Measurements from ENCODE around the gene VTCN1.

The VTCN1 gene

DNA sequence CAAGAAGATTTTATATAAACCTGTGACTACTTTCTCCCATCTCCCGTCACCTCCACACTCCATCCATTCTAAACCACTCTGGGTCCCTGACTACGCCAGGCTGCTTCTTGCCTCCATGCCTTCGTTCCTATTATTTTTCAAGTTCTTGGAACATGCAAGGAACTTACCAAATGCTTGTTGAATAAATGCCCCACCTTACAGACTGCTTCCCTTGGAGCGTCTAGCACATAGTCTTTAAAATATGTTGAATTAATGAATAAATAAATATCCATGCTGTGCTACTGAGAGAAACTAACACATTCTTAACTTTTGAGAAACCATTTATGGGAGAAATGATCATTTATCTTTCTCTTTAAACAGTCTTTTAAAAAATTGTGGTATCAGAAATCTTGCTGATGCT, 27.6 kb downstream of the VTCN1 start:
- H3K9me3 ChIP-seq (ENCODE audit: control insufficient read depth, low read length), result no peaks in the 10 kb centered on the region
- no peaks in the 10 kb centered on the region for H3K27me3 ChIP-seq (replicated peaks; ENCODE audit: control insufficient read depth, insufficient read depth, low read length, poor library complexity, severe bottlenecking)
- no peak overlapping the region for H3K4me3 ChIP-seq (ENCODE audit: insufficient read depth, low read depth, low read length, poor library complexity, severe bottlenecking)
- H3K4me1 ChIP-seq (ENCODE audit: control insufficient read depth, insufficient read depth, low read length, poor library complexity, severe bottlenecking), result no peaks in the 10 kb centered on the region
- H3K27ac ChIP-seq (ENCODE audit: insufficient read depth, low read length, poor library complexity, severe bottlenecking), result no peak overlapping the region
- no peaks in the 10 kb centered on the region for H3K36me3 ChIP-seq (ENCODE audit: control insufficient read depth, insufficient read depth, low read length)
- DNase-seq, result no peak

DNA sequence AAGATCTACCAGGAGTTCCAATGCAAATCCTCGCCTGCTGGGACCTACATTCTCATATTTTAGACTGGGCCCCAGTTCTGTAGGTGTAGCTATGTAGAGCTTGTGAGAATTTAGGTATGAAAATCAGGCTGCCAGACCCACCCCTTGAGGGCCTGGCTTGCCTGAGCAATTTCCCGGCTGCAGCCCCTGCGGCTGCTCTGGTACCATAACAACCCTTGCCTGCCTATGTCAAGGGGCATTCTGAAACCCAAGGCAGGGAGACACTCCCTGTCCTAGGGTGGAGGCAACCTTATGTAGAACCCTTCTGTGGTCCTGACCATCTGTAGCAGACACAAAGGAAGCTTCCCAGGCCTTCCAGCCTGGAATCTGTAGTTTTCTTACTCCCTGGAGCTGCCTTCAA, 28.4 kb downstream of the VTCN1 start:
- Histone ChIP-seq H3K27ac (ENCODE audit: insufficient read depth, low read length, poor library complexity, severe bottlenecking) (no peak overlapping the region), H3K9me3 (ENCODE audit: control insufficient read depth, low read length) (no peaks in the 10 kb centered on the region), H3K27me3 (replicated peaks; ENCODE audit: control insufficient read depth, insufficient read depth, low read length, poor library complexity, severe bottlenecking) (no peaks in the 10 kb centered on the region), H3K4me1 (ENCODE audit: control insufficient read depth, insufficient read depth, low read length, poor library complexity, severe bottlenecking) (no peaks in the 10 kb centered on the region), H3K4me3 (ENCODE audit: insufficient read depth, low read depth, low read length, poor library complexity, severe bottlenecking) (no peak overlapping the region), H3K36me3 (ENCODE audit: control insufficient read depth, insufficient read depth, low read length) (no peaks in the 10 kb centered on the region)
- no peak for DNase-seq

DNA sequence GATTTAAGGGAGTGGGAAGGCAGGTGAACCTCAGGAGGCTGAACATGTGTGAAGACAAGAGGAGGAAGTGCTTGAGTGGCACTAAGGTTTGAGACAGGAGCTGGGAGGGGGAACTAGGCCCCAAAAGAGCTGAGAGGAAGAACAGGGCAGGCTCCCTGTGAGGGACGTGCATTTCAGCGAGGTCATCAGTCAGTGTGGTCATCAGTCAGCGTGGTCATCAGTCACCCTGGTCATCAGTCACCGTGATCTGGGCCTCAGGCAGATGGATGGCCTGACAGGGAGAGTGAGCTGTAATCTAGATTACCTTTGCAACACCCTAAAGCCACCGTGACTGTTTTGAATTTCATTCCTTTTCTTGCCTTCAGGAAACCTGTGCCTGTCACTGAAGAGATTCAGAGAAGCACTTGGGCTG, 29.1 kb downstream of the VTCN1 start:
- Histone ChIP-seq H3K9me3 (ENCODE audit: control insufficient read depth, low read length) (no peaks in the 10 kb centered on the region), H3K27ac (ENCODE audit: insufficient read depth, low read length, poor library complexity, severe bottlenecking) (no peak overlapping the region), H3K4me3 (ENCODE audit: insufficient read depth, low read depth, low read length, poor library complexity, severe bottlenecking) (no peak overlapping the region), H3K36me3 (ENCODE audit: control insufficient read depth, insufficient read depth, low read length) (no peaks in the 10 kb centered on the region), H3K4me1 (ENCODE audit: control insufficient read depth, insufficient read depth, low read length, poor library complexity, severe bottlenecking) (no peaks in the 10 kb centered on the region), H3K27me3 (replicated peaks; ENCODE audit: control insufficient read depth, insufficient read depth, low read length, poor library complexity, severe bottlenecking) (no peaks in the 10 kb centered on the region)
- DNase-seq, result no peak

DNA sequence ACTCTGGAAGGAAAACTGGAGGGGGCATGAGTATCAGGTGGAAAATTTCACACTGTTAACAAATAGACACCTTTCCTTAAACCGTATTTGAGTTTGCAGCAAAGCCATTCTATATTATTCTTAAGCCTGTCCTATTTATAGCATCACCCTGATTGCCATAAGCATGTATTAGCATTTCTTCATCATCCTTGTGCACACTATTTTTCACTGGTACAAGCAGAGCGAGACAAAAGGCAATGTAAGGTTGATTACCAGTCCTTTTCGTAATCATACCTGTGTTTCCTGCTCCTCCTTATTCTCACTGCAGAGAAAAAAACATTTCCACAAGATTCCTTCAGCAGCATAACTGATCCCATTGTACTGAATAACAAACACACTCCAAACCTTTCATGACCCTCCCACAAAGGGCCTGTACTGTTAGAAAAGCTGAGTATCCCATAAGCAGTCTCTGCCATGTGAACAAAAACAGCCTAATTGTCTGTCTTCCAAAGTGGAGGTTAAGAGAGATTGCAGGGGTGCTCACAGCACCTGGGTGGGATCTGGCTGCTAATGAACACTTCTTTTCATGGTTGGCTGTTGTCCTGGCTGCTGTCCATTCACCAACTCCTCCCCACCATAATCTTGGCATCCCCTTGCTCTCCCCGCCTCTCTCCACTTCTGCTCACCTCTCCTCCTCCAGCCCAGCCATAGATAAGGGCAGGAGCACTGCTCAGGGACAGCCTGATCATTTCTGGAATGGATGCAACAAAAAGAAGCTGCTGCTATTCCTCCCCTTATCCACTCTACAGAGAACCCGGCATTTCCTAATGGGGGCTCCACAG, 30.4 kb downstream of the VTCN1 start:
- no peak for DNase-seq
- H3K9me3 ChIP-seq (ENCODE audit: control insufficient read depth, low read length), result no peaks in the 10 kb centered on the region
- no peaks in the 10 kb centered on the region for H3K27me3 ChIP-seq (replicated peaks; ENCODE audit: control insufficient read depth, insufficient read depth, low read length, poor library complexity, severe bottlenecking)
- no peak overlapping the region for H3K27ac ChIP-seq (ENCODE audit: insufficient read depth, low read length, poor library complexity, severe bottlenecking)
- H3K36me3 ChIP-seq (ENCODE audit: control insufficient read depth, insufficient read depth, low read length), result no peaks in the 10 kb centered on the region
- no peak overlapping the region for H3K4me3 ChIP-seq (ENCODE audit: insufficient read depth, low read depth, low read length, poor library complexity, severe bottlenecking)
- H3K4me1 ChIP-seq (ENCODE audit: control insufficient read depth, insufficient read depth, low read length, poor library complexity, severe bottlenecking), result no peaks in the 10 kb centered on the region

DNA sequence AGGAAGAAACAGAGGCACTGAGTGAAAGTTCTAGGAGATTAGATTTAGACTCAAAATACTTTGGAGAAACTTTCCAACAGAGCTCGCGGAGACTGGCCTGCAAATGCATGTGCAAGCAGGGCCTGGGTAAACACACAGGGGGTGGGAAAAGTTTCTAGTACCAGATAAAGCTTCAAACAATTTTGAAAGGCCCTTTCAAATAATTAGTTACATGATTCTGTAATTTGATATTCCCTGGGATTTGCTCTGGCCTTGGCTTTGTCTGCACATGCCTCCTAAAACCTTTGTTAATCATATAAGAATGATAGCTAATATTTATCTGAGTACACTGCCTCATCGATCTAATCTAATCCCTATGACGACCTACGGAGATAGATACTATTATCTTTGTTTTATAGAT, 31.3 kb downstream of the VTCN1 start:
- H3K4me1 ChIP-seq (ENCODE audit: control insufficient read depth, insufficient read depth, low read length, poor library complexity, severe bottlenecking), result no peaks in the 10 kb centered on the region
- H3K27ac ChIP-seq (ENCODE audit: insufficient read depth, low read length, poor library complexity, severe bottlenecking), result no peak overlapping the region
- no peak overlapping the region for H3K4me3 ChIP-seq (ENCODE audit: insufficient read depth, low read depth, low read length, poor library complexity, severe bottlenecking)
- no peaks in the 10 kb centered on the region for H3K9me3 ChIP-seq (ENCODE audit: control insufficient read depth, low read length)
- H3K27me3 ChIP-seq (replicated peaks; ENCODE audit: control insufficient read depth, insufficient read depth, low read length, poor library complexity, severe bottlenecking), result no peaks in the 10 kb centered on the region
- no peak for DNase-seq
- no peaks in the 10 kb centered on the region for H3K36me3 ChIP-seq (ENCODE audit: control insufficient read depth, insufficient read depth, low read length)

DNA sequence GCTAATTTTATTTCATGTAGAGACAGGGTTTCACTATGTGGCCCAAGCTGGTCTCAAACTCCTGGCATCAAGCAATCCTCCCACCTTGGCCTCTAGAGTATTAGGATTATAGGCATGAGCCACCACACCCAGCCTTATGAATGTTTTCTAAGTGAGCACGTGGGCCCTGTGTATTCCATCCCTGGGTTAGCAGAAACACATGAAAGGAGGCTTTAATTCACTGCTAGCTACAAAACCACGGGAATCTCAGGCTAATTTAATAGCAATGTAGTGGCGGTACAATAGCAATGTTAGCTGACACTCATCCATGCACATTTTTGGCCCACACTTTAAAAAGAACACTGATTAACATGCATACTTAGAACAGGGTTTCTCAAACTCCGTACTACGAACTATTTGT, 32.0 kb downstream of the VTCN1 start:
- H3K27me3 ChIP-seq (replicated peaks; ENCODE audit: control insufficient read depth, insufficient read depth, low read length, poor library complexity, severe bottlenecking), result no peaks in the 10 kb centered on the region
- no peaks in the 10 kb centered on the region for H3K9me3 ChIP-seq (ENCODE audit: control insufficient read depth, low read length)
- H3K27ac ChIP-seq (ENCODE audit: insufficient read depth, low read length, poor library complexity, severe bottlenecking), result no peak overlapping the region
- no peaks in the 10 kb centered on the region for H3K4me1 ChIP-seq (ENCODE audit: control insufficient read depth, insufficient read depth, low read length, poor library complexity, severe bottlenecking)
- H3K4me3 ChIP-seq (ENCODE audit: insufficient read depth, low read depth, low read length, poor library complexity, severe bottlenecking), result no peak overlapping the region
- H3K36me3 ChIP-seq (ENCODE audit: control insufficient read depth, insufficient read depth, low read length), result no peaks in the 10 kb centered on the region
- no peak for DNase-seq

DNA sequence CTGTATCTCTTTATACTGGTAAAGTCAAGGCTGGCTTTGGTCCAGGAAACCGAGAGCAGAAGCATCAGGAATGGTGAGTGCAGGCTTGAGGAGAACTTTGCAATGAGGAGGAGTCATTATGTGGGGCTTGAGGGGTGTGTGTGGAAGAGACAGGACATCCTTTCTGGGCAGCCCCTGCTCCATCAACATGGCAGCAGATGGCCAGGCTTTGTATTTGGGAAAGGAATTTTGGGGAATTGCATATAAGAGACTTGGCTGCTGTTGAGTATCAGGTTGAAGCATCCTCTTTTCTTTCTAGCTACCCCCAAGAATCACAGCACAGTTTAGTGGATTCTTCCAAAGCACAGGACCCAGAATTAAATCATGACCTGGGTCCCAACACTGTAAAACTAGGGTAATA, 33.4 kb downstream of the VTCN1 start:
- H3K9me3 ChIP-seq (ENCODE audit: control insufficient read depth, low read length), result no peaks in the 10 kb centered on the region
- no peak for DNase-seq
- H3K4me1 ChIP-seq (ENCODE audit: control insufficient read depth, insufficient read depth, low read length, poor library complexity, severe bottlenecking), result no peaks in the 10 kb centered on the region
- no peaks in the 10 kb centered on the region for H3K27me3 ChIP-seq (replicated peaks; ENCODE audit: control insufficient read depth, insufficient read depth, low read length, poor library complexity, severe bottlenecking)
- no peaks in the 10 kb centered on the region for H3K36me3 ChIP-seq (ENCODE audit: control insufficient read depth, insufficient read depth, low read length)
- H3K4me3 ChIP-seq (ENCODE audit: insufficient read depth, low read depth, low read length, poor library complexity, severe bottlenecking), result no peak overlapping the region
- H3K27ac ChIP-seq (ENCODE audit: insufficient read depth, low read length, poor library complexity, severe bottlenecking), result no peak overlapping the region

DNA sequence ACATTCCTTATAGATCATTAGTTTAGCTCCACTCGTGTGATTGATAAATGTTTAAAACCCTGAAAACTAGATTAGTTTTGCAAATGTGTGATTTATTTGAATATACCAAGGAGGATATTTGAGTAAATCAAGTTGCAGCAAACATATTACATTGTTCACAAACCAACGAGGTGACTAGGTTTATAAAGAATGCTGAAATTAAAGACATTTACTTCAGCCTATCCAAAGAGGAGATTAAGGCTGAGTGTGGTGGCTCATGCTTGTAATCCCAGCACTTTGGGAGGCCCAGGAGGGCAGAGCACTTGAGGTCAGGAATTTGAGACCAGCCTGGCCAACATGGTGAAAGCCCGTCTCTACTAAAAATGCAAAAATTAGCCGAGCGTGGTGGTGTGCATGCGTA, 34.1 kb downstream of the VTCN1 start:
- H3K27ac ChIP-seq (ENCODE audit: insufficient read depth, low read length, poor library complexity, severe bottlenecking), result no peak overlapping the region
- no peak overlapping the region for H3K4me3 ChIP-seq (ENCODE audit: insufficient read depth, low read depth, low read length, poor library complexity, severe bottlenecking)
- no peak for DNase-seq
- H3K36me3 ChIP-seq (ENCODE audit: control insufficient read depth, insufficient read depth, low read length), result no peaks in the 10 kb centered on the region
- no peaks in the 10 kb centered on the region for H3K9me3 ChIP-seq (ENCODE audit: control insufficient read depth, low read length)
- H3K27me3 ChIP-seq (replicated peaks; ENCODE audit: control insufficient read depth, insufficient read depth, low read length, poor library complexity, severe bottlenecking), result no peaks in the 10 kb centered on the region
- no peaks in the 10 kb centered on the region for H3K4me1 ChIP-seq (ENCODE audit: control insufficient read depth, insufficient read depth, low read length, poor library complexity, severe bottlenecking)

DNA sequence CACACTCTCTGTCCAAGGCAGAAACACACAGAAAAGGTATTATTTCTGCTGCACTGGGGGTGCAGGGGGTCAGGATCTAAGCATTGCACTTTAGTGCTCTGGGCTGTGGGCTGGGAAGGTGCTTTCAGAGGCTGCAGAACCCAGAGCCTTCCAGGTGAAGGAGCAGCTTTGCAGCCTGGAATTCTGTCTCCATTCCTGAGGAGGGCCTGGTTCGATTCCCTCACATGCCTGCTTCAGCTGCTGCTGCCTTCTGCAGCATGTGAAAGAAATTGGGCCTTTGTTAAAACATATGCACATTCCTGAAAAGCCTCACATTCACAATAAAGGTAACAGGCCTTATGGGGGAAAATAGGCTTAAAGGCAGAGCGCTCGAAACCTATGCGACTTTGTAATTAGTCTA, 35.9 kb downstream of the VTCN1 start:
- DNase-seq, result no peak
- Histone ChIP-seq H3K4me3 (ENCODE audit: insufficient read depth, low read depth, low read length, poor library complexity, severe bottlenecking) (no peak overlapping the region), H3K4me1 (ENCODE audit: control insufficient read depth, insufficient read depth, low read length, poor library complexity, severe bottlenecking) (no peaks in the 10 kb centered on the region), H3K9me3 (ENCODE audit: control insufficient read depth, low read length) (no peaks in the 10 kb centered on the region), H3K27ac (ENCODE audit: insufficient read depth, low read length, poor library complexity, severe bottlenecking) (no peak overlapping the region), H3K27me3 (replicated peaks; ENCODE audit: control insufficient read depth, insufficient read depth, low read length, poor library complexity, severe bottlenecking) (no peaks in the 10 kb centered on the region), H3K36me3 (ENCODE audit: control insufficient read depth, insufficient read depth, low read length) (no peaks in the 10 kb centered on the region)

DNA sequence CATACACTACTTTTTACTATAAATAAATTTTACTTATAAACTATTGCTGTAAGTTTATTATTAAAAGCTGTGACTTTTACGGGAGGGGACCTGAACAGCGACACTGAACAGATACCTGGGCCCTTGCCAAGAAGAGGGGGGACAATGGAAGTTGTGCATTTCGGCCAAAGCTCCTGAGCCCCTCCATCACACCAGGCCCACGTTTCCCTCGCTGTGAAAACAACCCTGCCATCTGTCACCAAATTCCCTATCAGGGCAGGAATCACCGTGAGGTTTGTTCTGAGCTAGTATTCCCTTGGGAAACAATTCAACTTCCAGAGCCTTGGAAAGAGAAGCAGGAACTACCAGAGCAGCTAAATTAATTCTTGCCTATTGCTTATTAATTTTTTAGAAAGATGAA, 37.0 kb downstream of the VTCN1 start:
- H3K4me1 ChIP-seq (ENCODE audit: control insufficient read depth, insufficient read depth, low read length, poor library complexity, severe bottlenecking), result no peaks in the 10 kb centered on the region
- H3K4me3 ChIP-seq (ENCODE audit: insufficient read depth, low read depth, low read length, poor library complexity, severe bottlenecking), result no peak overlapping the region
- no peaks in the 10 kb centered on the region for H3K36me3 ChIP-seq (ENCODE audit: control insufficient read depth, insufficient read depth, low read length)
- no peaks in the 10 kb centered on the region for H3K27me3 ChIP-seq (replicated peaks; ENCODE audit: control insufficient read depth, insufficient read depth, low read length, poor library complexity, severe bottlenecking)
- no peak overlapping the region for H3K27ac ChIP-seq (ENCODE audit: insufficient read depth, low read length, poor library complexity, severe bottlenecking)
- DNase-seq, result no peak
- H3K9me3 ChIP-seq (ENCODE audit: control insufficient read depth, low read length), result no peaks in the 10 kb centered on the region
